Liver (tissue), 9 donors: ENCODE results near the gene RRP12. TPM values are rescaled to one million over a fixed set of nuclear protein-coding genes. Genes with fewer than 3 reads are reported as not detected.

Experiments used
- DNase-seq: peaks from one replicate; pipeline ENCODE4 v3.0.0-alpha.2; 2017; ENCODE audit warnings: low spot score
- H3K27ac ChIP-seq, 2 donors: one replicate each; pipeline ENCODE4 v1.7.0; 2013; ENCODE audit warnings: inconsistent platforms in 2 of 2, low read length in 2 of 2, control low read depth in 1 of 2, low read depth in 1 of 2, mild to moderate bottlenecking in 1 of 2
- H3K27me3 ChIP-seq, 4 donors: one replicate each; pipeline versions ENCODE4 v1.6.1 to v1.7.0; 2013; ENCODE audit warnings: low read length in 3 of 4, inconsistent platforms in 1 of 4, mild to moderate bottlenecking in 1 of 4, moderate library complexity in 1 of 4; ENCODE audit not compliant: control insufficient read depth in 4 of 4, insufficient read depth in 4 of 4
- H3K36me3 ChIP-seq, 4 donors: one replicate each; pipeline versions ENCODE4 v1.6.1 to v1.7.0; 2013; ENCODE audit warnings: low read length in 3 of 4, mild to moderate bottlenecking in 3 of 4, low read depth in 1 of 4, moderate library complexity in 1 of 4; ENCODE audit not compliant: control insufficient read depth in 4 of 4, insufficient read depth in 3 of 4
- H3K4me1 ChIP-seq, 4 donors: one replicate each; pipeline versions ENCODE4 v1.6.1 to v1.7.0; 2013; ENCODE audit warnings: low read length in 3 of 4, mild to moderate bottlenecking in 3 of 4, moderate library complexity in 1 of 4; ENCODE audit not compliant: control insufficient read depth in 4 of 4, insufficient read depth in 4 of 4
- H3K4me3 ChIP-seq, 3 donors: one replicate each; pipeline versions ENCODE4 v1.6.1 to v1.7.0; 2013; ENCODE audit warnings: low read length in 3 of 3, control low read depth in 1 of 3, low read depth in 1 of 3, mild to moderate bottlenecking in 1 of 3
- H3K9ac ChIP-seq, 2 donors: one replicate each; pipeline ENCODE4 v1.7.0; 2013; ENCODE audit warnings: low read length in 2 of 2, mild to moderate bottlenecking in 2 of 2, moderate library complexity in 2 of 2, control low read depth in 1 of 2, low read depth in 1 of 2
- H3K9me3 ChIP-seq, 4 donors: one replicate each; pipeline versions ENCODE4 v1.6.1 to v1.7.0; 2013; ENCODE audit warnings: low read length in 3 of 4; ENCODE audit not compliant: control insufficient read depth in 4 of 4
- EGR1 ChIP-seq, 2 donors: IDR thresholded peaks; 2 replicates each; pipeline ENCODE4 v1.6.1; 2016 to 2018; ENCODE audit warnings: antibody characterized with exemption in 2 of 2, low read depth in 2 of 2
- FOXA1 ChIP-seq: IDR thresholded peaks from 2 replicates; pipeline ENCODE4 v1.6.1; 2016; ENCODE audit warnings: antibody characterized with exemption
- FOXA2 ChIP-seq: IDR thresholded peaks from 2 replicates; pipeline ENCODE4 v1.6.1; 2016; ENCODE audit warnings: antibody characterized with exemption
- GABPA ChIP-seq, 2 donors: IDR thresholded peaks in 1 of 2; conservative IDR thresholded peaks in 1 of 2; 2 replicates each; pipeline ENCODE4 v1.6.1; 2016; ENCODE audit warnings: antibody characterized with exemption in 2 of 2, mild to moderate bottlenecking in 1 of 2, moderate library complexity in 1 of 2
- HNF4A ChIP-seq, 2 donors: conservative IDR thresholded peaks; 2 replicates each; pipeline ENCODE4 v1.6.1; 2016; ENCODE audit warnings: antibody characterized with exemption in 2 of 2, mild to moderate bottlenecking in 2 of 2
- HNF4G ChIP-seq: IDR thresholded peaks from 2 replicates; pipeline ENCODE4 v1.6.1; 2016; ENCODE audit warnings: antibody characterized with exemption
- JUND ChIP-seq, 2 donors: IDR thresholded peaks; 2 replicates each; pipeline ENCODE4 v1.6.1; 2016; ENCODE audit warnings: antibody characterized with exemption in 2 of 2
- MAX ChIP-seq: IDR thresholded peaks from 2 replicates; pipeline ENCODE4 v1.6.1; 2016; ENCODE audit warnings: antibody characterized with exemption
- NR2F2 ChIP-seq: IDR thresholded peaks from 2 replicates; pipeline ENCODE4 v1.6.1; 2016; ENCODE audit warnings: antibody characterized with exemption
- RAD21 ChIP-seq, 2 donors: IDR thresholded peaks; 2 replicates each; pipeline ENCODE4 v1.6.1; 2016; ENCODE audit warnings: antibody characterized with exemption in 2 of 2, mild to moderate bottlenecking in 2 of 2
- RXRA ChIP-seq, 2 donors: IDR thresholded peaks; 2 replicates each; pipeline ENCODE4 v1.6.1; 2017 to 2018; ENCODE audit warnings: antibody characterized with exemption in 2 of 2, mild to moderate bottlenecking in 1 of 2
- SP1 ChIP-seq: IDR thresholded peaks from 2 replicates; pipeline ENCODE4 v1.6.1; 2018; ENCODE audit warnings: antibody characterized with exemption, mild to moderate bottlenecking
- TAF1 ChIP-seq: conservative IDR thresholded peaks from 2 replicates; pipeline ENCODE4 v1.6.1; 2016; ENCODE audit warnings: antibody characterized with exemption, mild to moderate bottlenecking
- YY1 ChIP-seq: IDR thresholded peaks from 2 replicates; pipeline ENCODE4 v1.6.1; 2016; ENCODE audit warnings: antibody characterized with exemption, mild to moderate bottlenecking
- ZBTB33 ChIP-seq: IDR thresholded peaks from 2 replicates; pipeline ENCODE4 v1.6.1; 2016; ENCODE audit warnings: antibody characterized with exemption
- WGBS: extraction: QIAGEN DNeasy Blood & Tissue Kit; methylation state at CpG from one replicate; pipeline ENCODE4 v1.1.7; 2013; 5-methylcytosine and 5-hydroxymethylcytosine counted together
- polyA plus RNA-seq, 2 donors: library from polyadenylated mRNA; stranded (reverse) in 1 of 2; unstranded in 1 of 2; fragments of 200-250 nt in 1 of 2; fragments of >200 nt in 1 of 2; fragmentation: Nextera tagmentation in 1 of 2; extraction: Ambion mirVana in 1 of 2; gene quantifications; one replicate each; pipeline versions ENCODE4 v1.2.1 to v1.2.3, GENCODE V29; 2013 to 2015
- total RNA-seq, 2 donors: library from RNA; depleted of rRNA; stranded (reverse); fragments of >200 nt; gene quantifications; one replicate each; pipeline ENCODE4 v1.2.3, GENCODE V29; 2014
- TF ChIP-seq, protein P1 (sequence below): IDR thresholded peaks from 2 replicates; pipeline ENCODE4 v1.6.1; 2016; ENCODE audit warnings: antibody characterized with exemption
- TF ChIP-seq, protein P2 (sequence below): IDR thresholded peaks from 2 replicates; pipeline ENCODE4 v1.6.1; 2016; ENCODE audit warnings: antibody characterized with exemption, mild to moderate bottlenecking
- TF ChIP-seq, protein P3 (sequence below): fragments of 150-350 bp; IDR thresholded peaks from 2 replicates; pipeline ENCODE4 v1.5.1; 2017; ENCODE audit warnings: improper control_type of control experiment, low read depth, low read length; ENCODE audit not compliant: missing input control
- donor health status: healthy.
- donor health status: healthy.
- donor health status: healthy.
- donor health status: healthy.
- donor health status: healthy.

RRP12 gene
- total and polyA plus RNA-seq, 4 donors: 5.7 to 9.6 (median 6.9) TPM

DNA sequence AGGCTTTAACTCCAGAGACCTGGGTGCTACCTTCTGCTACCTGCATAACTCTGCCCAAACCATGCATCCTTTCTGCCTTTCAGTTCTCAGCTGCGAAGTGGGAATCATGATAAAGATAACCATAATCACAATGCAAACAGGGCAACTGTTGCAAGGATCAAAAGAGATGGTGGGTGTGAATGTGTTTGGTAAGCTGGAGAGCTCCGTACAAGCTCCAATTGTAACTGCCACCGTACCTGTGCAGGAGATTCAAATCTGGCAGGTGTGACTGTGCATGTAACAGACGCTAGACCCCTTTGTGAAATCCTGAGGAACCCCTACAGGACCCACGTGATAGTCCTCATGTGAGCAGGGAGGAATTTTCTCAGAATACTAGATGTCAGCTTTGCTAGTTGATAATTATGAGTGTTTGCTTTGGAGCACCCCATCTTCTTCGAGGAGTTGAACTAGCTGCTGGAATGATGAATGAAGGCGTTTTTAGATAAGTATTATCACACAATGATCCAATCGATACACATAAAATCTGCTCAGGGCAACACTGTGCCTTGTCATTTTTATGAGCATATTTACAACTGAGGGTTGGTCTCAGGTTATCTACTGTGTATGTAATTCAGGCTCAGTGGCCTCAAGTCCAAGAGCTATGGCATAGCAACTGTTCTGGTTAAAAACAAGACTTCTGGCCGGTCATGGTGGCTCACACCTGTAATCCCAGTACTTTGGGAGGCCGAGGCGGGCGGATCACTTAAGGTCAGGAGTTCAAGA lies 51.2 kb downstream of the RRP12 start:
- DNase-seq: no peak
- Histone ChIP-seq H3K36me3 (peaks cover 0 to 6% (median 0%) of the 10 kb centered on the region in 4 donors), H3K27me3 (no peaks in the 10 kb centered on the region), H3K4me1 (no peaks in the 10 kb centered on the region), H3K4me3 (no peak overlapping the region), H3K9ac (no peak overlapping the region), H3K27ac (no peak overlapping the region), H3K9me3 (no peaks in the 10 kb centered on the region)
- 85% methylated on average over 12 of the region's 12 CpGs for WGBS
- TF ChIP-seq, protein P1, sequence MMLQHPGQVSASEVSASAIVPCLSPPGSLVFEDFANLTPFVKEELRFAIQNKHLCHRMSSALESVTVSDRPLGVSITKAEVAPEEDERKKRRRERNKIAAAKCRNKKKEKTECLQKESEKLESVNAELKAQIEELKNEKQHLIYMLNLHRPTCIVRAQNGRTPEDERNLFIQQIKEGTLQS: no peak
- TF ChIP-seq, protein P2, sequence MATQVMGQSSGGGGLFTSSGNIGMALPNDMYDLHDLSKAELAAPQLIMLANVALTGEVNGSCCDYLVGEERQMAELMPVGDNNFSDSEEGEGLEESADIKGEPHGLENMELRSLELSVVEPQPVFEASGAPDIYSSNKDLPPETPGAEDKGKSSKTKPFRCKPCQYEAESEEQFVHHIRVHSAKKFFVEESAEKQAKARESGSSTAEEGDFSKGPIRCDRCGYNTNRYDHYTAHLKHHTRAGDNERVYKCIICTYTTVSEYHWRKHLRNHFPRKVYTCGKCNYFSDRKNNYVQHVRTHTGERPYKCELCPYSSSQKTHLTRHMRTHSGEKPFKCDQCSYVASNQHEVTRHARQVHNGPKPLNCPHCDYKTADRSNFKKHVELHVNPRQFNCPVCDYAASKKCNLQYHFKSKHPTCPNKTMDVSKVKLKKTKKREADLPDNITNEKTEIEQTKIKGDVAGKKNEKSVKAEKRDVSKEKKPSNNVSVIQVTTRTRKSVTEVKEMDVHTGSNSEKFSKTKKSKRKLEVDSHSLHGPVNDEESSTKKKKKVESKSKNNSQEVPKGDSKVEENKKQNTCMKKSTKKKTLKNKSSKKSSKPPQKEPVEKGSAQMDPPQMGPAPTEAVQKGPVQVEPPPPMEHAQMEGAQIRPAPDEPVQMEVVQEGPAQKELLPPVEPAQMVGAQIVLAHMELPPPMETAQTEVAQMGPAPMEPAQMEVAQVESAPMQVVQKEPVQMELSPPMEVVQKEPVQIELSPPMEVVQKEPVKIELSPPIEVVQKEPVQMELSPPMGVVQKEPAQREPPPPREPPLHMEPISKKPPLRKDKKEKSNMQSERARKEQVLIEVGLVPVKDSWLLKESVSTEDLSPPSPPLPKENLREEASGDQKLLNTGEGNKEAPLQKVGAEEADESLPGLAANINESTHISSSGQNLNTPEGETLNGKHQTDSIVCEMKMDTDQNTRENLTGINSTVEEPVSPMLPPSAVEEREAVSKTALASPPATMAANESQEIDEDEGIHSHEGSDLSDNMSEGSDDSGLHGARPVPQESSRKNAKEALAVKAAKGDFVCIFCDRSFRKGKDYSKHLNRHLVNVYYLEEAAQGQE: no peak
- TF ChIP-seq RAD21 (IDR thresholded peaks at IDR 0.05) (no peak), RXRA (IDR thresholded peaks at IDR 0.05) (no peak), GABPA (IDR thresholded peaks at IDR 0.05 in 1 of 2, conservative IDR thresholded peaks at IDR 0.05 in 1 of 2) (no peak), MAX (no peak), ZBTB33 (no peak), HNF4A (conservative IDR thresholded peaks at IDR 0.05) (no peak), JUND (IDR thresholded peaks at IDR 0.05) (no peak), FOXA1 (no peak), FOXA2 (no peak), SP1 (no peak), EGR1 (IDR thresholded peaks at IDR 0.05; ENCODE audit: low read depth in 2 of 2) (no peak), HNF4G (no peak), YY1 (no peak), NR2F2 (no peak), TAF1 (no peak)
- TF ChIP-seq, protein P3, sequence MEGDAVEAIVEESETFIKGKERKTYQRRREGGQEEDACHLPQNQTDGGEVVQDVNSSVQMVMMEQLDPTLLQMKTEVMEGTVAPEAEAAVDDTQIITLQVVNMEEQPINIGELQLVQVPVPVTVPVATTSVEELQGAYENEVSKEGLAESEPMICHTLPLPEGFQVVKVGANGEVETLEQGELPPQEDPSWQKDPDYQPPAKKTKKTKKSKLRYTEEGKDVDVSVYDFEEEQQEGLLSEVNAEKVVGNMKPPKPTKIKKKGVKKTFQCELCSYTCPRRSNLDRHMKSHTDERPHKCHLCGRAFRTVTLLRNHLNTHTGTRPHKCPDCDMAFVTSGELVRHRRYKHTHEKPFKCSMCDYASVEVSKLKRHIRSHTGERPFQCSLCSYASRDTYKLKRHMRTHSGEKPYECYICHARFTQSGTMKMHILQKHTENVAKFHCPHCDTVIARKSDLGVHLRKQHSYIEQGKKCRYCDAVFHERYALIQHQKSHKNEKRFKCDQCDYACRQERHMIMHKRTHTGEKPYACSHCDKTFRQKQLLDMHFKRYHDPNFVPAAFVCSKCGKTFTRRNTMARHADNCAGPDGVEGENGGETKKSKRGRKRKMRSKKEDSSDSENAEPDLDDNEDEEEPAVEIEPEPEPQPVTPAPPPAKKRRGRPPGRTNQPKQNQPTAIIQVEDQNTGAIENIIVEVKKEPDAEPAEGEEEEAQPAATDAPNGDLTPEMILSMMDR: no peak
